Measurements from ENCODE around the gene GPR132.
A peak's percentile ranks its signal among the peaks of the same experiment; 100 is the strongest.

GPR132 gene

GRCh38 chr14:105013150-105013785 is 52.0 kb downstream of the GPR132 start:
- POLR2A ChIA-PET: no interaction called here

GRCh38 chr14:105012171-105012985 is 52.9 kb downstream of the GPR132 start:
- TF ChIP-seq CTCF (IDR thresholded peaks at IDR 0.05; ENCODE audit: insufficient read depth, low read length, missing control alignments): peak; percentile 19
- no peak for DNase-seq (ENCODE audit: low read depth, low spot score)
- no peak overlapping the region for H3K4me3 ChIP-seq (ENCODE audit: low read depth, low read length)
- ChIA-PET CTCF (interaction anchor here (2.6 kb wide), 1 partner anchor 33 kb away, joined by 14 read pairs; no protein-coding TSS in a partner anchor), POLR2A (no interaction called here)

More at GRCh38 chr14:105013150-105013785, 52.0 kb downstream of the GPR132 start:
- H3K4me3 ChIP-seq (ENCODE audit: low read depth, low read length): no peak overlapping the region
- CTCF ChIA-PET: interaction anchor here (1.7 to 2.6 kb wide), 2 partner anchors 33 to 38 kb away, joined by 5 to 14 read pairs; no protein-coding TSS in a partner anchor
- TF ChIP-seq CTCF (IDR thresholded peaks at IDR 0.05; ENCODE audit: insufficient read depth, low read length, missing control alignments): peak; percentile 6
- DNase-seq (ENCODE audit: low read depth, low spot score): no peak

- ChIA-PET CTCF (no interaction called here), POLR2A (no interaction called here)
- no peak overlapping the region for H3K4me3 ChIP-seq (ENCODE audit: low read depth, low read length)
- DNase-seq (ENCODE audit: low read depth, low spot score): no peak
- no peak for TF ChIP-seq CTCF (IDR thresholded peaks at IDR 0.05; ENCODE audit: insufficient read depth, low read length, missing control alignments)
These were observed 53.8 kb downstream of the GPR132 start for GRCh38 chr14:105011312-105011990.

GRCh38 chr14:105010891-105011291 is 54.3 kb downstream of the GPR132 start:
- no peak for DNase-seq (ENCODE audit: low read depth, low spot score)
- no peak overlapping the region for H3K4me3 ChIP-seq (ENCODE audit: low read depth, low read length)
- no peak for TF ChIP-seq CTCF (IDR thresholded peaks at IDR 0.05; ENCODE audit: insufficient read depth, low read length, missing control alignments)
- CTCF ChIA-PET: no interaction called here
- POLR2A ChIA-PET: no interaction called here

GRCh38 chr14:105010106-105010505 is 55.1 kb downstream of the GPR132 start:
- CTCF ChIA-PET: no interaction called here
- no peak overlapping the region for H3K4me3 ChIP-seq (ENCODE audit: low read depth, low read length)
- TF ChIP-seq CTCF (IDR thresholded peaks at IDR 0.05; ENCODE audit: insufficient read depth, low read length, missing control alignments): no peak
- no peak for DNase-seq (ENCODE audit: low read depth, low spot score)
- POLR2A ChIA-PET: no interaction called here

All from AG04449 (cell line).